SK-MEL-5 (cell line): ENCODE results near the gene RNASEH1. TPM values are rescaled to one million over a fixed set of nuclear protein-coding genes. Genes with fewer than 3 reads are reported as not detected.
"Not testable (repeated sequence)": the region's sequence is repeated elsewhere in the genome, so short reads cannot be mapped to it uniquely, and the experiment has no call there.

Source experiments
- DNase-seq: peaks from one replicate; pipeline ENCODE4 v3.0.0-alpha.2; 2016; ENCODE audit warnings: low read depth, low spot score
- in situ Hi-C: cut with HindIII; loops from 2 replicates; pipeline ENCODE4 v1.10.0; 2016; ENCODE audit warnings: low sequenced_read_pairs, high pct_unique_total_duplicates, low pct_unique_long_range_greater_than_20kb
- total RNA-seq: library from RNA; depleted of rRNA; stranded (reverse); fragments of >200 nt; shearing (Covaris generic); gene quantifications from 2 replicates; pipeline ENCODE4 v1.2.3, GENCODE V29; 2014; rRNA removed

Gene RNASEH1
- total RNA-seq, 1 experiment from 2014 or later, result 45.2 TPM

GRCh38 chr2:3504741-3505140 lies 53.4 kb downstream of the RNASEH1 start:
- DNase-seq, result no peak
- in situ Hi-C loops, result no loop called here

- in situ Hi-C loops, result no loop called here
- DNase-seq, result no peak
Observed at GRCh38 chr2:3503483-3503882, 54.6 kb downstream of the RNASEH1 start.

GRCh38 chr2:3503046-3503445 lies 55.1 kb downstream of the RNASEH1 start:
- in situ Hi-C loops, result no loop called here
- DNase-seq, result no peak

GRCh38 chr2:3500326-3500899 lies 57.7 kb downstream of the RNASEH1 start:
- DNase-seq, result no peak
- in situ Hi-C loops, result no loop called here

- in situ Hi-C loops, result no loop called here
- DNase-seq, result no peak
Observed at GRCh38 chr2:3498783-3499394, 59.2 kb downstream of the RNASEH1 start.

- in situ Hi-C loops, DNase-seq: not testable (repeated sequence)
Observed at GRCh38 chr2:3496708-3497080, 61.4 kb downstream of the RNASEH1 start.

Other genes starting within 250 kb of the RNASEH1 start
- gene EIPR1, start 180.5 kb downstream of the RNASEH1 start, total RNA-seq, result 68.2 and 73.1 TPM in 2 replicates
- gene TRAPPC12, start 178.6 kb downstream of the RNASEH1 start, total RNA-seq, result 34.8 and 42.8 TPM in 2 replicates
- 63.4 and 68.1 TPM in 2 replicates for gene ADI1, start 38.8 kb downstream of the RNASEH1 start, total RNA-seq
- gene RPS7, start 16.9 kb upstream of the RNASEH1 start, total RNA-seq, result 4,223 and 4,897 TPM in 2 replicates
- gene COLEC11, start 36.8 kb upstream of the RNASEH1 start, total RNA-seq, result not detected in 2 replicates
- not detected in 2 replicates for gene ALLC, start 99.9 kb upstream of the RNASEH1 start, total RNA-seq
- gene DCDC2C, start 145.2 kb upstream of the RNASEH1 start, total RNA-seq, result not detected in 2 replicates